Gastroesophageal sphincter (tissue), 4 donors: ENCODE results near the gene SNRPB. TPM values are rescaled to one million over a fixed set of nuclear protein-coding genes. Genes with fewer than 3 reads are reported as not detected.

Experiments used
- ATAC-seq: fragments of 150-250 bp; one replicate; pipeline ENCODE4 v1.9.1; 2016; ENCODE audit warnings: mild to moderate bottlenecking, moderate library complexity
- H3K27ac ChIP-seq, 4 donors: fragments of 200-600 bp; sonication (generic) in 3 of 4; 1 replicate in 3 of 4; 2 replicates in 1 of 4; pipeline ENCODE4 v1.5.1; 2016 to 2019
- H3K27me3 ChIP-seq: fragments of 200-600 bp; sonication (generic); one replicate; pipeline ENCODE4 v1.5.1; 2019
- H3K36me3 ChIP-seq, 2 donors: fragments of 200-600 bp; sonication (generic); one replicate each; pipeline ENCODE4 v1.5.1; 2019; ENCODE audit warnings: control low read depth in 1 of 2
- H3K4me1 ChIP-seq, 3 donors: fragments of 200-600 bp; sonication (generic); 1 replicate in 2 of 3; 2 replicates in 1 of 3; pipeline ENCODE4 v1.5.1; 2016 to 2019; ENCODE audit warnings: control low read depth in 2 of 3
- H3K4me3 ChIP-seq, 2 donors: fragments of 200-600 bp; sonication (generic); one replicate each; pipeline ENCODE4 v1.5.1; 2019; ENCODE audit warnings: mild to moderate bottlenecking in 1 of 2, moderate library complexity in 1 of 2
- H3K9me3 ChIP-seq, 3 donors: fragments of 200-600 bp; sonication (generic); one replicate each; pipeline ENCODE4 v1.5.1; 2017 to 2019; ENCODE audit warnings: control low read depth in 2 of 3
- EP300 ChIP-seq: sonication (generic); formaldehyde crosslinking; IDR thresholded peaks from one replicate; pipeline ENCODE4 v1.6.1; 2017; ENCODE audit warnings: antibody characterized with exemption, mild to moderate bottlenecking
- POLR2A ChIP-seq, 2 donors: fragments of 450-650 bp; IDR thresholded peaks; one replicate each; pipeline ENCODE4 v1.6.1; 2017; ENCODE audit warnings: antibody characterized with exemption in 2 of 2, mild to moderate bottlenecking in 2 of 2, moderate library complexity in 1 of 2
- POLR2AphosphoS5 ChIP-seq: sonication (generic); formaldehyde crosslinking; IDR thresholded peaks from one replicate; pipeline ENCODE4 v1.6.1; 2017; ENCODE audit warnings: antibody characterized with exemption
- WGBS, 2 donors: methylation state at CpG; one replicate each; pipeline ENCODE4 v1.1.5; 2018; ENCODE audit warnings: low coverage in 1 of 2; 5-methylcytosine and 5-hydroxymethylcytosine counted together
- total RNA-seq, 4 donors: library from RNA; depleted of rRNA; stranded (reverse); fragments of >200 nt; gene quantifications; one replicate each; pipeline ENCODE4 v1.1.0, GENCODE V29; 2016
- TF ChIP-seq, protein P1 (sequence below), 4 experiments: fragments of 200-600 bp in 2 of 4; fragments of 450-650 bp in 2 of 4; sonication (generic) in 1 of 4; IDR thresholded peaks; one replicate each; pipeline ENCODE4 v1.5.1; 2017 to 2019; ENCODE audit warnings: antibody characterized with exemption in 4 of 4, mild to moderate bottlenecking in 2 of 4, moderate library complexity in 2 of 4

The SNRPB gene
- total RNA-seq, 4 donors from 2014 or later = 154 to 212 (median 204) TPM

DNA sequence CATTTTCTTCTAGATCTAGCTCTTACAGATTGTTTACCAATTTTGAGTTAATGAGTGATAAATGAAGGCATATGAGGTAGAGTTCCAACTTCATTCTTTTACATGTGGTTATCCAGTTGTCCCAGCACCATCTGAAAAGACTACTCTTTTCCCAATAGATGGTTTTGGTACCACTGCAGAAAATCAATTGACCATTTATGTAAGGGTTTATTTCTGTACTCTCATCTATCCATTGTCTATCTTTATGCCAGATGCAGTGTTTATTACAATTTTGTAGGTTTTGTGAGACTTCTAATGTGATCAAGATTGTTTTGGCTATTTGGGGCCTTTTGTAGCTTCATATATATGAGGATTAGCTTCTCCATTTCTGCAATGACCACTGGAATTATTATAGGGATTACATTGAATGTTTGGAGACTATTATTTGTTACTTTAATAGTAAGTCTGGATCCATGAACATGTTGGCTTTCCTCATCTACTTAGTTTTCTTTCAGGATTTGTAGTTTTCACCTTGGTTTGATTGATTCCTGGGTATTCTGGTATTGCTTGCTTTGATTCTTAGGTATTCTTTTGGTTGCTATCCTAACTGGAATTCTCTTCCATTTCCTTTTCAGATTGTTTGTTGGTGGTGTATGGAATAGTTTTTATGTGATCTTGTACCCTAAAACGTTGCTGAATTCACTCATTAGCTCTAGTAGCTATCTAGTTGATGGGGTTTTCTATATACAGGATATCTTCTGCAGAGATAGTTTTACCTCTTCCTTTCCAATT lies 10.4 kb downstream of the SNRPB start:
- Histone ChIP-seq H3K4me1 (no peaks in the 10 kb centered on the region), H3K27me3 (no peaks in the 10 kb centered on the region), H3K27ac (no peak overlapping the region), H3K36me3 (peaks cover 34 to 68% of the 10 kb centered on the region in 2 donors), H3K9me3 (no peaks in the 10 kb centered on the region), H3K4me3 (no peak overlapping the region)
- WGBS, 2 donors = 65 to 83% methylated on average over 1 of the region's 1 CpG
- TF ChIP-seq POLR2AphosphoS5 = no peak
- TF ChIP-seq EP300 = no peak
- no peak for TF ChIP-seq POLR2A (IDR thresholded peaks at IDR 0.05)
- TF ChIP-seq, protein P1, sequence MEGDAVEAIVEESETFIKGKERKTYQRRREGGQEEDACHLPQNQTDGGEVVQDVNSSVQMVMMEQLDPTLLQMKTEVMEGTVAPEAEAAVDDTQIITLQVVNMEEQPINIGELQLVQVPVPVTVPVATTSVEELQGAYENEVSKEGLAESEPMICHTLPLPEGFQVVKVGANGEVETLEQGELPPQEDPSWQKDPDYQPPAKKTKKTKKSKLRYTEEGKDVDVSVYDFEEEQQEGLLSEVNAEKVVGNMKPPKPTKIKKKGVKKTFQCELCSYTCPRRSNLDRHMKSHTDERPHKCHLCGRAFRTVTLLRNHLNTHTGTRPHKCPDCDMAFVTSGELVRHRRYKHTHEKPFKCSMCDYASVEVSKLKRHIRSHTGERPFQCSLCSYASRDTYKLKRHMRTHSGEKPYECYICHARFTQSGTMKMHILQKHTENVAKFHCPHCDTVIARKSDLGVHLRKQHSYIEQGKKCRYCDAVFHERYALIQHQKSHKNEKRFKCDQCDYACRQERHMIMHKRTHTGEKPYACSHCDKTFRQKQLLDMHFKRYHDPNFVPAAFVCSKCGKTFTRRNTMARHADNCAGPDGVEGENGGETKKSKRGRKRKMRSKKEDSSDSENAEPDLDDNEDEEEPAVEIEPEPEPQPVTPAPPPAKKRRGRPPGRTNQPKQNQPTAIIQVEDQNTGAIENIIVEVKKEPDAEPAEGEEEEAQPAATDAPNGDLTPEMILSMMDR (IDR thresholded peaks at IDR 0.05) = no peak
- no peak for ATAC-seq

DNA sequence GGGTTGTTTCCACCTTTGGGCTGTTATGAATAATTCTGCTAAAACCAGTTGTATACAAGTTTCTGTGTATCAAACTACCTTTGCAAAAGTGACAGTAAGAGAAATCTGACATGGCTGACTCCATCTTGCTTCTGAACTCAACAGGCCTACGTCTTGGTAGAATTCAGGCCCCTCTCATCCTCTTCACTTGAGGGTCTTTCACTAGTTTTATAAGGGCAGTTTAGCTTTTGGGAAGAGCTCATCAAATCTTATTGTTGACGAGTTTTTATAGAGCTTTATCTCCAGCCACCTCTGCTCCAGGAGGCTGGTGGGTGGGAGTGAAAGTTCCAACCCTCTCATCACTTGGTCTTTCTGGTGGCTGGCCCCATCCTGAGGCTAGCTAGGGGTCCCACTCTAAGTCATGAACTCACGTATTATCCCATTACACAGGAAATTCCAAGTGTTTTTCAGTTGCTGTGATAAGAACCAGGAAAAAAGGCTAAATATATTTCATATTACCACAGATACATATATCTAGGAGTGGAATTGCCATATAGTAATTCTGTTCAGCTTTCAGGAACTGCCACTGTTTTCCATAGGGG lies 11.6 kb downstream of the SNRPB start:
- TF ChIP-seq POLR2AphosphoS5 (no peak), EP300 (no peak), POLR2A (IDR thresholded peaks at IDR 0.05) (no peak)
- TF ChIP-seq, protein P1 (IDR thresholded peaks at IDR 0.05) = no peak
- Histone ChIP-seq H3K4me1 (peaks cover 0 to 5% (median 0%) of the 10 kb centered on the region in 3 donors), H3K36me3 (peaks cover 27 to 56% of the 10 kb centered on the region in 2 donors), H3K27ac (no peak overlapping the region), H3K27me3 (no peaks in the 10 kb centered on the region), H3K4me3 (no peak overlapping the region), H3K9me3 (no peaks in the 10 kb centered on the region)
- no peak for ATAC-seq
- WGBS, 2 donors = 87 to 100% methylated on average over 3 of the region's 3 CpGs

DNA sequence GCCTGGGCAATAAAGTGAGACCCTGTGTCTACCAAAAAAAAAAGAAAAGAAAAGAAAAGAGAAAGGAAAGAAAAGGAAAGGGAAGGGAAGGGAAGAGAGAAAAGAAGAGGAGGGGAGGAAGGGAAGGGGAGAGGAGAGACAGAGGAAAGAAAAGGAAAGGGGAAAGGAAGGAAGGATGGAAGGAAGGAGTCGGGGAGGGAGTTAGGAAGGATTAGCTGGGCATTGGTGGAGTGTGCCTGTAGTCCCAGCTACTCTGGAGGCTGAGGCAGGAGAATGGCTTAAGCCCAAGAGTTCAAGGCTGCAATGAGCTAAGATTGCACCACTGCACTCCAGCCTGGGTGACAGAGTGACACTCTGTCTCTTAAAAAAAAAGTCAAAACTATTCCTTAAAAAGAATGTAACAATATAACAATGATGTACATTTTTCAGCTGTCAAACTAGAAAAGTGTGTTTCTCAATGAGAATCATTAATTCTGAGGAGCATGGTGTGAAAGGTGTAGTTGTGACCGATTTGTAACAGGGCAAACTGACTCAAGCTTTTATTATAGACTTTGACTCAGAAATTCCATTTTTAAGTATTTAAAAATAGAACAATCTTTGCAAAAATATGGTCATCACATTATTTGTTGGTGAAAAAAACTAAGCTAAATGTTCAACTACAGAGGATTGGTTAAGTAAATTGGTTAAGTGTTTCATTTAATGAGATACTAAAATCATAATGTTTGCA lies 14.7 kb downstream of the SNRPB start:
- Histone ChIP-seq H3K27ac (no peak overlapping the region), H3K27me3 (no peaks in the 10 kb centered on the region), H3K36me3 (peaks cover under 1 to 25% of the 10 kb centered on the region in 2 donors), H3K4me3 (no peak overlapping the region), H3K4me1 (peaks cover 0 to 5% (median 0%) of the 10 kb centered on the region in 3 donors), H3K9me3 (no peaks in the 10 kb centered on the region)
- no peak for TF ChIP-seq POLR2A (IDR thresholded peaks at IDR 0.05)
- TF ChIP-seq, protein P1 (IDR thresholded peaks at IDR 0.05) = no peak
- TF ChIP-seq EP300 = no peak
- TF ChIP-seq POLR2AphosphoS5 = no peak
- ATAC-seq = no peak
- WGBS, 2 donors = 52 to 54% methylated on average over 2 of the region's 2 CpGs

DNA sequence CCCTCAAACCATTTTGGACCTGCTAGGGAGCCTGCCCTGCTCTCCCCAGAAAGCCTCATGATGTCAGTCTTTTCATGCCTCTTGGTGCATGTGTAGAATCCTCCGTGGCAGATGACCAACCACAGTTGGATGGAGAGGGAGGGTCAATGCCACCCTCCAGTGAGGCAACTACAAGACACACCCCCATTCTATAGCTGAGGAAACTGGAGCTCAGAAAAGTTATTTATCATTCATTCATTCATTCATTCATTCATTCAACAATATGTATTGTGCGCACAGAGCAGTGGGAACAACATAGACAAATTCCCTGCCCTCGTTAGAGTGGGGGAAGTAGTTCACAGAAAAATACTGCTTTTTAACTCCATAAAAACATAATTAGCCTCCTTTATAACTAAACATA lies 16.8 kb downstream of the SNRPB start:
- H3K4me1 ChIP-seq = peaks cover 0 to 5% (median 0%) of the 10 kb centered on the region in 3 donors
- no peak overlapping the region for H3K4me3 ChIP-seq
- H3K27me3 ChIP-seq = no peaks in the 10 kb centered on the region
- peaks cover 0 to 4% of the 10 kb centered on the region in 2 donors for H3K36me3 ChIP-seq
- H3K9me3 ChIP-seq = no peaks in the 10 kb centered on the region
- no peak for ATAC-seq
- 70 to 100% methylated on average over 1 to 3 of the region's 3 CpGs for WGBS, 2 donors
- H3K27ac ChIP-seq = no peak overlapping the region
- TF ChIP-seq POLR2AphosphoS5 (no peak), POLR2A (IDR thresholded peaks at IDR 0.05) (no peak), EP300 (no peak)
